Upper lobe of right lung (tissue), 1 donor: ENCODE data around the gene CNEP1R1. TPM values are rescaled to one million over a fixed set of nuclear protein-coding genes. Genes with fewer than 3 reads are reported as not detected.

Experiments
- ATAC-seq: fragments of 200-7000 bp; cut with Tn5 transposase; one replicate; pipeline ENCODE4 v1.9.1; 2020; ENCODE audit warnings: mild to moderate bottlenecking, moderate library complexity
- DNase-seq: peaks from one replicate; pipeline ENCODE4 v3.0.0-alpha.2; 2020
- H3K27ac ChIP-seq: fragments of 200-600 bp; one replicate; pipeline ENCODE4 v1.8.0; 2022
- H3K27me3 ChIP-seq: fragments of 200-600 bp; one replicate; pipeline ENCODE4 v1.8.0; 2022; ENCODE audit warnings: mild to moderate bottlenecking
- H3K36me3 ChIP-seq: fragments of 200-600 bp; one replicate; pipeline ENCODE4 v1.8.0; 2022
- H3K4me1 ChIP-seq: fragments of 200-600 bp; one replicate; pipeline ENCODE4 v1.8.0; 2022
- H3K4me3 ChIP-seq: fragments of 200-600 bp; one replicate; pipeline ENCODE4 v1.8.0; 2022; ENCODE audit warnings: mild to moderate bottlenecking
- H3K9me3 ChIP-seq: fragments of 200-600 bp; one replicate; pipeline ENCODE4 v1.8.0; 2022
- intact Hi-C: fragments of 100-400 bp; cut with DNase I; formaldehyde crosslinking; loops from one replicate; pipeline ENCODE4 v1.11.0; 2022
- total RNA-seq: library from RNA; stranded (reverse); fragmentation: NEBNext Ultra II Directional; extraction: Animal tissue kit (Norgen Biotek cat#: 25700); gene quantifications from one replicate; pipeline ENCODE4 v1.2.1, GENCODE V29; 2021
- TF ChIP-seq, protein P1 (sequence below): fragments of 200-600 bp; IDR thresholded peaks from one replicate; pipeline ENCODE4 v1.8.0; 2022; ENCODE audit warnings: antibody characterized with exemption
- donor health status: DM: no; HTN: yes; CAD: no; lungs with severe emphysema.

CNEP1R1 gene
- total RNA-seq, 1 donor from 2014 or later: 21.9 TPM

DNA sequence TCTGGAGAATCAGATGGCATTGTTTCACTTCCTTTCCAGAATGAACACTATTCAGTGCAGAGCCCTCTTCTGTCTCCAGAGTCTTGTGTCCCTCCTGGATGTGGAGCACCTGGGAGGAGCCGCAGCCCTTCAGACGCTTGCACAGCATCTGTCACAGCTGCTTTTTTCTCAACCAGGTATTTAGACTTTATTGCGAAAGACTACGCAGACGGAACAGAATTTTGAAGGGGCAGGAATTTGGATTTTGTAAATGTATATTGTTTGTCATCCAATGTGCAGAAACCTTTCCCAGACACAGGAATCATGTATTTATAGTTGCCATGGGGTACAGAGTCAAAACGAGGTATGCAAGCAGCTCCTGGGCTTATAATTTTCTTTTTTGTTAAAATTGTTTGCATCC is 61.2 kb downstream of the CNEP1R1 start:
- ATAC-seq (no peak), DNase-seq (no peak)
- Histone ChIP-seq H3K4me1 (no peaks in the 10 kb centered on the region), H3K9me3 (no peaks in the 10 kb centered on the region), H3K36me3 (peaks cover 69% of the 10 kb centered on the region), H3K4me3 (no peak overlapping the region), H3K27me3 (no peaks in the 10 kb centered on the region), H3K27ac (no peak overlapping the region)
- intact Hi-C loops: no loop called here
- TF ChIP-seq, protein P1, sequence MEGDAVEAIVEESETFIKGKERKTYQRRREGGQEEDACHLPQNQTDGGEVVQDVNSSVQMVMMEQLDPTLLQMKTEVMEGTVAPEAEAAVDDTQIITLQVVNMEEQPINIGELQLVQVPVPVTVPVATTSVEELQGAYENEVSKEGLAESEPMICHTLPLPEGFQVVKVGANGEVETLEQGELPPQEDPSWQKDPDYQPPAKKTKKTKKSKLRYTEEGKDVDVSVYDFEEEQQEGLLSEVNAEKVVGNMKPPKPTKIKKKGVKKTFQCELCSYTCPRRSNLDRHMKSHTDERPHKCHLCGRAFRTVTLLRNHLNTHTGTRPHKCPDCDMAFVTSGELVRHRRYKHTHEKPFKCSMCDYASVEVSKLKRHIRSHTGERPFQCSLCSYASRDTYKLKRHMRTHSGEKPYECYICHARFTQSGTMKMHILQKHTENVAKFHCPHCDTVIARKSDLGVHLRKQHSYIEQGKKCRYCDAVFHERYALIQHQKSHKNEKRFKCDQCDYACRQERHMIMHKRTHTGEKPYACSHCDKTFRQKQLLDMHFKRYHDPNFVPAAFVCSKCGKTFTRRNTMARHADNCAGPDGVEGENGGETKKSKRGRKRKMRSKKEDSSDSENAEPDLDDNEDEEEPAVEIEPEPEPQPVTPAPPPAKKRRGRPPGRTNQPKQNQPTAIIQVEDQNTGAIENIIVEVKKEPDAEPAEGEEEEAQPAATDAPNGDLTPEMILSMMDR: no peak

Other genes with a start within 250 kb of the CNEP1R1 start
- 11.9 TPM for gene ZNF423, start 169.1 kb upstream of the CNEP1R1 start, total RNA-seq
- 16.8 TPM for gene HEATR3, start 40.7 kb downstream of the CNEP1R1 start, total RNA-seq
- 13.3 TPM for gene TENT4B, start 128.1 kb downstream of the CNEP1R1 start, total RNA-seq
- gene ADCY7, start 241.3 kb downstream of the CNEP1R1 start, total RNA-seq: 88.1 TPM